HG03469 (cell line): ENCODE results near the gene KIAA1958.

Experiments used
- ATAC-seq: cut with Tn5 transposase; IDR thresholded peaks from one replicate; pipeline ENCODE4 v1.9.1; 2021; ENCODE audit warnings: mild to moderate bottlenecking, moderate library complexity, moderate number of reproducible peaks; ENCODE audit not compliant: unreplicated experiment

Gene KIAA1958

DNA sequence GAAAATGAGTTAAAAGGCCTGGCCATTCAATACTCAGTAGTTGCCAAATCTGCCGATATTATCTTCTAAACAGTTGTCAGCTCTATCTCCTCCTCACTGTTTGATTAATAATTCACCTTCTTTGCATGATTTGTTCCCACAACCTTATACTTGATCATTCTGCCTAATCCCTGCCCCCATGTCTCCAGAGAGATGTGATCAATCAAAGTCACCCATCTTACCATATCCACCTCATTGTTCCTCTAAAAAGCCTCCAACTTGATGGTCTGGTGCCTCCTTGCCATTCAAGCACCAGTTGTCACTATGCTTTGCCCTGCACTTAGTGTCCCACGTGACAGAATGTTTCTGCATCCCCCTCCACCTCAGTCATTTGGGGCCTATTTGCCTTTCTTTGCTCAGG, 41.3 kb downstream of the KIAA1958 start:
- ATAC-seq: no peak

- no peak for ATAC-seq
Observed at GRCh38 chr9:112529316-112529715, 42.7 kb downstream of the KIAA1958 start.

DNA sequence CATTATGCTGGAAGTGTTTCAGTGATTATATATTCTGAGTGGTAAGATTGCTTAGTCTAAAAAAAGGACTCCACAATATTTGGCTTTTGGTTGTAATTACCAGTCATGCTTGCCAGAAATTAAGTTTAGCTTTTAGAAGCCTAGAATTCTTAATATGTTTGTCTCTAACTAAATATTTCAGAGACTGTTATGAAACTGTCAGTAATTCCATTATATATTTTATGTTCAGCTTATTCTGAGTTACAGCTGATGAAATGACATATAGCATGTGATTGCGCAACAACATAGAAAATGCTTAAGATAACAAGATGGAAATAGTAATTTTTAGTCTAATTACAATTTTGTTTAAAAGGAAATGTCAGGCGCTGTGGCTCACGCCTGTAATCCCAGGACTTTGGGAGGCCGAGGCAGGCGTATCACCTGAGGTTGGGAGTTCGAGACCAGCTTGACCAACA, 44.2 kb downstream of the KIAA1958 start:
- no peak for ATAC-seq

GRCh38 chr9:112531666-112532282, 45.1 kb downstream of the KIAA1958 start:
- no peak for ATAC-seq

DNA sequence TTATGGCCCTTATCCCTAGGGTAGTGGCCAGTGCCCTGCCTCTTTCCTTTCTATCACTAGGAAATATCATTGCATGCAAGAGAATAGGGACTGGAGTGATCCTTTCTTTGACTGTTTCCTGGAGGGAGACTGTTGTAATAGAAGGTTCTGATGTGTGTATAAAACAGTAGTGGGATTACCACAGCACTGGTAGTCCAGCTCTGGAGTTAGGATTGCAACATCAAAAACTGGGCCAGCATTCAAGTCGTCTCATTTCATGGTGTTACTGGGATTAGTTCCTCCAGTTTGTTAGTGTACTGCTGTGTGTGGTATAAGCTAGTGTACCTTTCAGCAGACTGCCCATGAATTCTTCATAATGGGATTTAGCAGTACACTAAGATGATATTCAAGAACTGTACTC, 45.8 kb downstream of the KIAA1958 start:
- ATAC-seq: no peak

GRCh38 chr9:112533660-112534059, 47.0 kb downstream of the KIAA1958 start:
- ATAC-seq: no peak

GRCh38 chr9:112535301-112535700, 48.7 kb downstream of the KIAA1958 start:
- no peak for ATAC-seq

DNA sequence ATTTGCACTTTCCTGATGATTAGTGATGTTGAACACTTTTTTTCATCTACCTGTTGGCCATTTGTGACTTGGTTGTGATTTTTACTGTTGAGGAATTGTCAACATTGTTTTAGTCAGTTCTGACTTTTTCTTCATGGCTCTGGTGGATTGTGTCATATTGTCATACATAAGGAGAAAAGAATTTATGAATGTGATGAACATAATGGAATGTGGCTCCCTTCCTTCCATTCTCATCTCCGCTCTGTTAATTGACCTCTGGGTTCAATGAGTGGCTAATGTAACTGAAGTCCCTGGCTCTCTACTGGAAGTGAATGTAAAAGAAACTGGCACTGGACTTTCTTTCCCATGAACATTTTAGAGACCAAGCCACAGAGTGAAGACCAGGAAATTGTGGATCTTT, 49.2 kb downstream of the KIAA1958 start:
- ATAC-seq: no peak

- ATAC-seq: no peak
Observed at GRCh38 chr9:112537561-112537960, 50.9 kb downstream of the KIAA1958 start.

DNA sequence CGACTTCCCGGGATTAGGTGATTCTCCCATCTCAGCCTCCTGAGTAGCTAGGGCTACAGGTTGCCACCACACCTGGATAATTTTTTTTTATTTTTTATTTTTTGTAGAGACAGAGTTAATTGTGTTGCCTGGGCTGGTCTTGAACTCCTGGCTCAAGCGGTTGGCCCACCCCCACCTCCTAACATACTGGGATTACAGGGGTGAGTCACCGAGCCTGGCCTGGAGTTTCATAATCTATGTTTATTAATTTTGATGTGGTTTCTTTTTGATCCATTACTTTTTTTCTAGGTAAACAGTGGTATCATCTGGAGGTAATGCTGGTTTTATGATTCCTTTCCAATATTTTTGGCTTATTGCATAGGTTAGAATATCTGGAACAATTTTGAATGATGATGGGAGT, 54.2 kb downstream of the KIAA1958 start:
- ATAC-seq: no peak

- ATAC-seq: no peak
Observed at GRCh38 chr9:112541685-112542084, 55.1 kb downstream of the KIAA1958 start.

DNA sequence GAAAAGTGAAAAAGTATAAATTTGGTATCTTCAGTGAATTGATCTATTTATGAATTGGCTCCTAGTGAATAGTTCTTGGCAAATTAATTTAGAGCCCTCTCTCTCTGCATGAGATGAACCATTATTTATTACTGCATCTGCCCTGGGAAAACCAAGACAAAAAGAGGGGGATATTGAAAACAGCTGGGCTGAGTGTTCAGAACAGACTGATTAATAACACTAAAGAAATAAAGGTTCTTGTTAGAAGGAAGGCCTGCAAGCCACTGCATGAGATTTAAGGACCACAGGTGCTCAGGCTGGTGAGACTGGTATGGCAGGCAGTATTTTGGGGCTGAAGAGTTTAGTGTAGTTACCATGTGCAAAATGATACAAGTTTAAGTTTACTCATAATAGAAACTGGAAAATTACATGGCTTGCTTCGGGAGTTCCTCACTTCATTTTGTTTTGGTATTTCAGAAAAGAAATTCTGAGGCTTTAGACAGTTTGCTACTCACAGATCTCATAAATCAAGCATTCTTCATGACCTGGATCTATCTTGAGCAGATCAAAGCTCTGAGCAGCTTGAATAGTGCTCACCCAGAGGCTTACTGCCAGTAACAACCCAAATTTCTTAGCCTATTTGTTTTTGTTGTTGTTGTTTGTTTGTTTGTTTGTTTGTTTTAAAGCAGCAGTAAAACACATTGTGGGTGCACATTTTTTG, 56.1 kb downstream of the KIAA1958 start:
- no peak for ATAC-seq

DNA sequence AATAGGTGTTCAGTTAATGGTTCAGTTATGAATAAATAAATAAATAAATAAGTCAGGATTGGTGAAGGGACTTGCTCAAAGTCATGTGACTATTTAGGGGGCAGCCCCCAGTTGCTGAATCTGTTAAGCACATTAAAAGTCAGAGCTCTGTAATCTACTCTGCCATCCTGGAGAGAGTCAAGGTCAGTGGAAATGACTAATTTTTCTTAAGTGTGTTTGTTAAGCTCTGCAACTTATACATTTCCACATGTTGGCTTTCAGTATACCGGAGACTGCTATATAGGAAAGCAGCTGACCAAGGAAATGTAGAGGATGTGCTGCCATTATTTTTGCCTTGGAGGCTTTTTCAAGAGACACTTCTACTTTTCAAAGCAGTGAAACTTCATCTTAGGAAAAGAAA, 57.9 kb downstream of the KIAA1958 start:
- no peak for ATAC-seq

GRCh38 chr9:112545237-112545636, 58.6 kb downstream of the KIAA1958 start:
- ATAC-seq: no peak

DNA sequence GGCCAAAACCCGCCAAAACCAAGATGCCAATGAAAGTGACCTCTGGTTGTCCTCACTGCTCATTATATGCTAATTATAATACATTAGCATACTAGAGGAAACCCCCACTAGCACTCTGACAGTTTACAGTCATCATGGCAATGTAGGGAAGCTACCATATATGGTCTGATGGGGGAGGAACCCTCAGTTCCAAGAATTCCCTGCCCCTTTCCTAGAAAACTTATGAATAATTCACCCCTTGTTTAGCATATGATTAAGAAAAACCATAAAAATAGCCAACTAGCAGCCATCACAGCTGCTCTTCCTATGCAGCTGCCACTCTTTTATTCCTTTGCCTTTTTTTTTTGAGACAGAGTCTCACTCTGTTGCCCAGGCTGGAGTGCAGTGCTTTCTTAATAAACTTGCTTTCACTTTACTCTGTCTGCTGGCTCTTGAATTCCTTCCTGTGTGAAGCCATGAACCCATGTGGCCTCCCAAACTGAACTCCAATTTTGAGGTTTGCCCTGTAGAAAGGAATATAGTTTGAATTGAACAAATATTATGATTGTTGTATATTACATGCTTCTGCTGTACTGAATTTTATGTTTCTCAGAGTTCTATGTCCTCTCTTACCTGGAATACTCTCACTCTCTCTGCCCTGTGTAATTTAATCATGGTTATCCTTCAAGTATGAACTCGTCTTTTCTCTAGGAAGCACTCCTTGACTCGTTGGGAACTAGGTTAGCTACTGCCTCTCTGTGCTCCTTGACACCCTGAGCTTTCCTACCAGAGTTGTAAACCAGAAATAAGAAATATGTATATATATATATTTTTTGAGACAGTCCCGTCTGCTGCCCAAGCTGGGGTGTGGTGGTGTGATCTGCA, 59.8 kb downstream of the KIAA1958 start:
- ATAC-seq: no peak

- no peak for ATAC-seq
Observed at GRCh38 chr9:112548051-112548440, 61.4 kb downstream of the KIAA1958 start.

- no peak for ATAC-seq
Observed at GRCh38 chr9:112548836-112549595, 62.4 kb downstream of the KIAA1958 start.

DNA sequence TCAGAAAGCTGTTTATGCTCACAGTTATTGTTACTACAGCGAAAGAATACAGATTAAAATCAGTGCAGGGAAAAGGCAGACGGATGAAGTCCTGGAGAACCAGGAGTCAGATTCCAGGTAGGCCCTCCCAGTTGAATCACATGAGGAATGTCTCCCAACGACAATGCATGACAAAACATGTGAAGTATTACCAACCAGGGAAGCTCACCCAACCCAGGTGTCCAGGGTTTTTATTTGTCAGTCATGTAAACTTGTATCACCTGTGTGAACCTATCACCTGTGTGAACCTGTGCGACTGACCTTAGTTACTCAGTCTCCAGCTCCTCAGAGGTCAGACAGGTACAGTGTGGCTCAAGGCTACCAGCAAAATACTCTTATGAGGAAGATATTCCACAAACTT, 63.9 kb downstream of the KIAA1958 start:
- no peak for ATAC-seq

GRCh38 chr9:112551641-112552040, 65.0 kb downstream of the KIAA1958 start:
- no peak for ATAC-seq

- ATAC-seq: no peak
Observed at GRCh38 chr9:112552229-112553056, 65.8 kb downstream of the KIAA1958 start.
